Stimulated activated CD4-positive, alpha-beta T cell treated with anti-CD3 and anti-CD28 coated beads, Interleukin-2, amount 100 ng/mL, for 4 hours (primary cell): ENCODE measurements around the gene WSB2.
"Not testable (repeated sequence)": the region's sequence is repeated elsewhere in the genome, so short reads cannot be mapped to it uniquely, and the experiment has no call there.

ENCODE experiments used
- DNase-seq: peaks from one replicate; pipeline ENCODE4 v3.0.0-alpha.2; 2020; ENCODE audit warnings: low read depth

WSB2 gene

GRCh38 chr12:118061011-118061872, at the start of gene WSB2:
TSS of gene WSB2 (minus strand) at chr12:118061179. CDS start at chr12:118061048, 131 bp downstream.
- DNase-seq, result peak; percentile 67

GRCh38 chr12:118109088-118109487, 48.1 kb upstream of the WSB2 start:
- DNase-seq, result no peak

GRCh38 chr12:118107694-118108093, 46.7 kb upstream of the WSB2 start:
- DNase-seq, result no peak

GRCh38 chr12:118107011-118107410, 46.0 kb upstream of the WSB2 start:
- no peak for DNase-seq

GRCh38 chr12:118103601-118104382, 42.8 kb upstream of the WSB2 start, which contains the start of gene VSIG10:
TSS of gene VSIG10 (minus strand) at chr12:118104011. CDS start at chr12:118103671, 340 bp downstream.
- DNase-seq, result no peak

- DNase-seq, result no peak
Measured at GRCh38 chr12:118103201-118103600, 42.2 kb upstream of the WSB2 start.

GRCh38 chr12:118102609-118103008, 41.6 kb upstream of the WSB2 start:
- no peak for DNase-seq

- DNase-seq, result no peak
Measured at GRCh38 chr12:118102070-118102469, 41.1 kb upstream of the WSB2 start.

- DNase-seq, result no peak
Measured at GRCh38 chr12:118101051-118101450, 40.1 kb upstream of the WSB2 start.

- DNase-seq, result no peak
Measured at GRCh38 chr12:118098911-118099671, 38.1 kb upstream of the WSB2 start.

GRCh38 chr12:118098401-118098800, 37.4 kb upstream of the WSB2 start:
- DNase-seq, result no peak

- no peak for DNase-seq
Measured at GRCh38 chr12:118094039-118094438, 33.1 kb upstream of the WSB2 start.

- no peak for DNase-seq
Measured at GRCh38 chr12:118089782-118090181, 28.8 kb upstream of the WSB2 start.

- no peak for DNase-seq
Measured at GRCh38 chr12:118082161-118082560, 21.2 kb upstream of the WSB2 start.

GRCh38 chr12:118081521-118081920, 20.5 kb upstream of the WSB2 start:
- DNase-seq, result not testable (repeated sequence)

GRCh38 chr12:118073768-118074167, 12.8 kb upstream of the WSB2 start:
- no peak for DNase-seq

GRCh38 chr12:118070650-118071049, 9.7 kb upstream of the WSB2 start:
- DNase-seq, result no peak

- DNase-seq, result no peak
Measured at GRCh38 chr12:118068445-118068844, 7.5 kb upstream of the WSB2 start.

GRCh38 chr12:118065380-118065779, 4.4 kb upstream of the WSB2 start:
- DNase-seq, result no peak

- DNase-seq, result no peak
Measured at GRCh38 chr12:118064608-118065007, 3.6 kb upstream of the WSB2 start.

- DNase-seq, result no peak
Measured at GRCh38 chr12:118063576-118064391, 2.8 kb upstream of the WSB2 start.
